ENCODE results near the gene CEP164.

DNA sequence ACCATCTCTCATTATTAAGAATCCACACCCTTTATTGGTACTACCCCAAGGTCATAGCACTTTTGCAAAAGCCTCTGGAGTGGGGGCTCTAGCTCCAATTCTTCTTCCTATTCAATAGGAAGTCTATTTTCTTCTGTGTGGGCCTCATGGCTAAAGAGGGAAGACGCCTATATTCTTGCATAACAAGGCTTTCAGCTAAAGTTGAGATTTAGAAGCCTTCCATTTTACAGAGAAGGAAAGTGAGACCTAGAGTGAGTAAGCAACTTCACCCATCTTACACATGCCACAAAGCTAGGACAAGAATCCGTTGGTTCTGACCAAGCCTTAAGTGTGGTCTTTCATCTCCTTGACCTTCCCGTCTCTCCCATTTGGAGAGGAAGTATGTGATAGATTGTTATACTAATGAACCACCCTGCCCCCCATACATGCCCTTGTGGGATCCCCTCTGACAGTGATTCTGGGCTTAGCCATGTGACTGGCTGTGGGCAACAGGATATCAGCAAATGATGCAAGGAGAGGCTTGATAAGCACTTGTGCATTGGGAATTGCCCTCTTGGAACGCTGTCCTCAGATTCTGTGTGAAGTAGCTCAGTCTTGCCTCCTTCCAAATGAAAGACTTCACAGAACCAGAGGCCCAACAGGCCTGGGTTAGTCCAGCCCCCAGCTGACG lies 23.9 kb upstream of the CEP164 start:
- TF ChIP-seq, protein P1, sequence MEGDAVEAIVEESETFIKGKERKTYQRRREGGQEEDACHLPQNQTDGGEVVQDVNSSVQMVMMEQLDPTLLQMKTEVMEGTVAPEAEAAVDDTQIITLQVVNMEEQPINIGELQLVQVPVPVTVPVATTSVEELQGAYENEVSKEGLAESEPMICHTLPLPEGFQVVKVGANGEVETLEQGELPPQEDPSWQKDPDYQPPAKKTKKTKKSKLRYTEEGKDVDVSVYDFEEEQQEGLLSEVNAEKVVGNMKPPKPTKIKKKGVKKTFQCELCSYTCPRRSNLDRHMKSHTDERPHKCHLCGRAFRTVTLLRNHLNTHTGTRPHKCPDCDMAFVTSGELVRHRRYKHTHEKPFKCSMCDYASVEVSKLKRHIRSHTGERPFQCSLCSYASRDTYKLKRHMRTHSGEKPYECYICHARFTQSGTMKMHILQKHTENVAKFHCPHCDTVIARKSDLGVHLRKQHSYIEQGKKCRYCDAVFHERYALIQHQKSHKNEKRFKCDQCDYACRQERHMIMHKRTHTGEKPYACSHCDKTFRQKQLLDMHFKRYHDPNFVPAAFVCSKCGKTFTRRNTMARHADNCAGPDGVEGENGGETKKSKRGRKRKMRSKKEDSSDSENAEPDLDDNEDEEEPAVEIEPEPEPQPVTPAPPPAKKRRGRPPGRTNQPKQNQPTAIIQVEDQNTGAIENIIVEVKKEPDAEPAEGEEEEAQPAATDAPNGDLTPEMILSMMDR (conservative IDR thresholded peaks at IDR 0.05; ENCODE audit: low read depth in 2 of 2): no peak
- TF ChIP-seq, protein P2, sequence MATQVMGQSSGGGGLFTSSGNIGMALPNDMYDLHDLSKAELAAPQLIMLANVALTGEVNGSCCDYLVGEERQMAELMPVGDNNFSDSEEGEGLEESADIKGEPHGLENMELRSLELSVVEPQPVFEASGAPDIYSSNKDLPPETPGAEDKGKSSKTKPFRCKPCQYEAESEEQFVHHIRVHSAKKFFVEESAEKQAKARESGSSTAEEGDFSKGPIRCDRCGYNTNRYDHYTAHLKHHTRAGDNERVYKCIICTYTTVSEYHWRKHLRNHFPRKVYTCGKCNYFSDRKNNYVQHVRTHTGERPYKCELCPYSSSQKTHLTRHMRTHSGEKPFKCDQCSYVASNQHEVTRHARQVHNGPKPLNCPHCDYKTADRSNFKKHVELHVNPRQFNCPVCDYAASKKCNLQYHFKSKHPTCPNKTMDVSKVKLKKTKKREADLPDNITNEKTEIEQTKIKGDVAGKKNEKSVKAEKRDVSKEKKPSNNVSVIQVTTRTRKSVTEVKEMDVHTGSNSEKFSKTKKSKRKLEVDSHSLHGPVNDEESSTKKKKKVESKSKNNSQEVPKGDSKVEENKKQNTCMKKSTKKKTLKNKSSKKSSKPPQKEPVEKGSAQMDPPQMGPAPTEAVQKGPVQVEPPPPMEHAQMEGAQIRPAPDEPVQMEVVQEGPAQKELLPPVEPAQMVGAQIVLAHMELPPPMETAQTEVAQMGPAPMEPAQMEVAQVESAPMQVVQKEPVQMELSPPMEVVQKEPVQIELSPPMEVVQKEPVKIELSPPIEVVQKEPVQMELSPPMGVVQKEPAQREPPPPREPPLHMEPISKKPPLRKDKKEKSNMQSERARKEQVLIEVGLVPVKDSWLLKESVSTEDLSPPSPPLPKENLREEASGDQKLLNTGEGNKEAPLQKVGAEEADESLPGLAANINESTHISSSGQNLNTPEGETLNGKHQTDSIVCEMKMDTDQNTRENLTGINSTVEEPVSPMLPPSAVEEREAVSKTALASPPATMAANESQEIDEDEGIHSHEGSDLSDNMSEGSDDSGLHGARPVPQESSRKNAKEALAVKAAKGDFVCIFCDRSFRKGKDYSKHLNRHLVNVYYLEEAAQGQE (IDR thresholded peaks at IDR 0.05; ENCODE audit: unreplicated experiment): no peak
- TF ChIP-seq EZH2 (IDR thresholded peaks at IDR 0.05; ENCODE audit: low read depth, unreplicated experiment): no peak
- no peak for TF ChIP-seq POLR2AphosphoS5 (IDR thresholded peaks at IDR 0.05; ENCODE audit: low read depth)
- TF ChIP-seq EZH2phosphoT487 (IDR thresholded peaks at IDR 0.05; ENCODE audit: unreplicated experiment): no peak
- no peak for TF ChIP-seq CREB1 (CRISPR knock-in tag; IDR thresholded peaks at IDR 0.05; ENCODE audit: low read depth)
- TF ChIP-seq, protein P3, sequence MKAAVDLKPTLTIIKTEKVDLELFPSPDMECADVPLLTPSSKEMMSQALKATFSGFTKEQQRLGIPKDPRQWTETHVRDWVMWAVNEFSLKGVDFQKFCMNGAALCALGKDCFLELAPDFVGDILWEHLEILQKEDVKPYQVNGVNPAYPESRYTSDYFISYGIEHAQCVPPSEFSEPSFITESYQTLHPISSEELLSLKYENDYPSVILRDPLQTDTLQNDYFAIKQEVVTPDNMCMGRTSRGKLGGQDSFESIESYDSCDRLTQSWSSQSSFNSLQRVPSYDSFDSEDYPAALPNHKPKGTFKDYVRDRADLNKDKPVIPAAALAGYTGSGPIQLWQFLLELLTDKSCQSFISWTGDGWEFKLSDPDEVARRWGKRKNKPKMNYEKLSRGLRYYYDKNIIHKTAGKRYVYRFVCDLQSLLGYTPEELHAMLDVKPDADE (IDR thresholded peaks at IDR 0.05): no peak
- TF ChIP-seq JUNB (IDR thresholded peaks at IDR 0.05; ENCODE audit: unreplicated experiment): no peak
- no peak for TF ChIP-seq STAT1 (IDR thresholded peaks at IDR 0.05; ENCODE audit: unreplicated experiment)
- no peak for TF ChIP-seq ZNF114 (CRISPR knock-in tag; IDR thresholded peaks at IDR 0.05)
- no peak for TF ChIP-seq ZNF331 (CRISPR knock-in tag; IDR thresholded peaks at IDR 0.05; ENCODE audit: low read depth)
